Mammary epithelial cell (primary cell): Measurements from ENCODE around the gene MICALL2.

Source experiments
- EZH2 ChIP-seq: IDR thresholded peaks from 2 replicates; pipeline ENCODE4 v1.6.1; 2012; ENCODE audit warnings: low read length, inconsistent platforms, borderline replicate concordance
- TF ChIP-seq, protein P1 (sequence below), 2 donors: IDR thresholded peaks in 1 of 2; conservative IDR thresholded peaks in 1 of 2; 2 replicates each; pipeline ENCODE4 v1.5.1; 2011 to 2012; ENCODE audit warnings: inconsistent platforms in 2 of 2, low read length in 2 of 2, mild to moderate bottlenecking in 2 of 2, control low read depth in 1 of 2, low read depth in 1 of 2; ENCODE audit not compliant: insufficient read depth in 1 of 2; ENCODE audit errors: extremely low read depth in 1 of 2

DNA sequence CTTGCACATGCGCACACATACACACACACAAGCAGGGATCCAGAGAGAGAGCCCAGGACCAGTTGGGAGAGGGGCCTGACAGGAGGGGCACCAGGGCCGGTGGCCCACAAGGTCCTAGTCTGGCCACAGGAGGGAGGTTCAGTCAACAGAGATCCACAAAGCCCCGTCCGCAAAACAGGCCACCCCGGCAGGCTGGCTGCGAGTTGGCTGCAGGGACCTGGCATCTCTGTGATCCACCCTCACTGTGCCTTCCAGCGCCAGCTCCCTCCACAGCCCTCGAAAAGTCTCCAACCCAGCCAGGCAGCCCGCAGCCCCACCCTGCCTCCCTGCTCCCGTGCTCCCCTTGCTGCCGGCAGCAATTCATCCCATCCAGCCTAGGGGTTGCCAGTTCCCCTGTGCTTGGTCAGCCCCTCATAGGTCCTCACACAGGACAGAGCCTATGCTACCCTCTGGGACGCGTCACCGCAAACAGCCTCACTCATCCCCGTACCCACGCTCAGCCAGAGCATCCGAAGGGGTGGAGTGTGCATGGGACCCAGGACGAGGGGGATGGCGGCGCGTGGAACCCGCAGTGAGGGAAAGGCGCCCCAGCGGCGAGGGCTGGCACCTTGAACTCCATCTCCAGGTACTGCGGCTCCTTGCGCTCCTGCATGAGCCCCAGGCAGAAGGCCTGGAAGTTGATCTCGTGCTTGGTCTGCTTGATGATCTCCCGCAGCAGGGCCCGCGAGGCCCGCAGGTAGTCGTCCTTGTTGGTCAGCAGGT is 37.4 kb upstream of the MICALL2 start:
- TF ChIP-seq, protein P1, sequence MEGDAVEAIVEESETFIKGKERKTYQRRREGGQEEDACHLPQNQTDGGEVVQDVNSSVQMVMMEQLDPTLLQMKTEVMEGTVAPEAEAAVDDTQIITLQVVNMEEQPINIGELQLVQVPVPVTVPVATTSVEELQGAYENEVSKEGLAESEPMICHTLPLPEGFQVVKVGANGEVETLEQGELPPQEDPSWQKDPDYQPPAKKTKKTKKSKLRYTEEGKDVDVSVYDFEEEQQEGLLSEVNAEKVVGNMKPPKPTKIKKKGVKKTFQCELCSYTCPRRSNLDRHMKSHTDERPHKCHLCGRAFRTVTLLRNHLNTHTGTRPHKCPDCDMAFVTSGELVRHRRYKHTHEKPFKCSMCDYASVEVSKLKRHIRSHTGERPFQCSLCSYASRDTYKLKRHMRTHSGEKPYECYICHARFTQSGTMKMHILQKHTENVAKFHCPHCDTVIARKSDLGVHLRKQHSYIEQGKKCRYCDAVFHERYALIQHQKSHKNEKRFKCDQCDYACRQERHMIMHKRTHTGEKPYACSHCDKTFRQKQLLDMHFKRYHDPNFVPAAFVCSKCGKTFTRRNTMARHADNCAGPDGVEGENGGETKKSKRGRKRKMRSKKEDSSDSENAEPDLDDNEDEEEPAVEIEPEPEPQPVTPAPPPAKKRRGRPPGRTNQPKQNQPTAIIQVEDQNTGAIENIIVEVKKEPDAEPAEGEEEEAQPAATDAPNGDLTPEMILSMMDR (conservative IDR thresholded peaks at IDR 0.05 in 1 of 2, IDR thresholded peaks at IDR 0.05 in 1 of 2; ENCODE audit: extremely low read depth in 1 of 2, insufficient read depth in 1 of 2, low read depth in 1 of 2, low read length in 2 of 2), result no peak
- TF ChIP-seq EZH2, result no peak
